NB4 (cell line): ENCODE data around the gene OR10J1.

Source experiments
- CTCF ChIP-seq: IDR thresholded peaks from one replicate; pipeline ENCODE4 v1.5.1; 2012; ENCODE audit warnings: low read depth, low read length
- MAX ChIP-seq: IDR thresholded peaks from 2 replicates; pipeline ENCODE4 v1.6.1; 2011; ENCODE audit warnings: low read depth, low read length
- POLR2A ChIP-seq: IDR thresholded peaks from 2 replicates; pipeline ENCODE4 v1.6.1; 2011; ENCODE audit warnings: mild to moderate bottlenecking; ENCODE audit not compliant: insufficient read length; ENCODE audit errors: extremely low read depth

GRCh38 chr1:159441360-159441759 is 1.8 kb downstream of the OR10J1 start:
- no peak for TF ChIP-seq CTCF
- no peak for TF ChIP-seq MAX
- no peak for TF ChIP-seq POLR2A
